ENCODE results near the gene PGAM5. TPM values are rescaled to one million over a fixed set of nuclear protein-coding genes. Genes with fewer than 3 reads are reported as not detected.

PGAM5 gene
- total and polyA plus RNA-seq, 9 of the 15 experiments (the other 6 are each of a cell fraction or from before 2014, with no cell fraction given), result 7.4 to 121 (median 69.5) TPM

- BruUV-seq (replicated peaks), result no TSS peak
- WGBS (ENCODE audit: insufficient coverage, low coverage, missing lambda C conversion rate), result 93% methylated on average over 6 of the region's 11 CpGs
- Histone ChIP-seq H3K9ac (ENCODE audit: insufficient read depth in 1 of 2, low read depth in 2 of 2, low read length in 2 of 2) (no peak overlapping the region), H3K36me3 (ENCODE audit: control insufficient read depth, insufficient read depth, low read length) (peaks cover 89% of the 10 kb centered on the region), H3K9me1 (ENCODE audit: control insufficient read depth, insufficient read depth, low read length) (no peaks in the 10 kb centered on the region), H2AFZ (ENCODE audit: low read depth, low read length) (no peak overlapping the region), H3K4me2 (ENCODE audit: insufficient read depth, low read length) (no peak overlapping the region), H3K27ac (ENCODE audit: extremely low read depth, low read depth, low read length) (no peak overlapping the region), H3K79me2 (ENCODE audit: control insufficient read depth, insufficient read depth, low read length) (peaks cover 14% of the 10 kb centered on the region; the same call in 2 of the 3 replicates), H3K27me3 (ENCODE audit: control insufficient read depth in 2 of 2, insufficient read depth in 2 of 2, low read length in 2 of 2) (no peaks in the 10 kb centered on the region), H3K4me1 (replicated peaks in 1 of 2; ENCODE audit: control insufficient read depth in 2 of 2, insufficient read depth in 2 of 2, low read length in 2 of 2) (no peaks in the 10 kb centered on the region), H3K9me3 (replicated peaks; ENCODE audit: control insufficient read depth, insufficient read depth, low read depth, low read length) (no peaks in the 10 kb centered on the region), H3K4me3 (no peak overlapping the region), H4K20me1 (replicated peaks; ENCODE audit: control insufficient read depth, insufficient read depth, low read length) (no peaks in the 10 kb centered on the region)
- DNase-seq (ENCODE audit: extremely low read depth in 1 of 4, low spot score in 3 of 4) (no peak), FAIRE-seq (no peak), ATAC-seq (no peak)
- POLR2A ChIA-PET, result interaction anchor here (0.6 to 2.0 kb wide), 4 partner anchors 10 to 22 kb away, joined by 3 to 7 read pairs (median 4); no protein-coding TSS in a partner anchor
- intact Hi-C loops (cut with micrococcal nuclease) (no loop called here), in situ Hi-C loops (cut with MboI) (no loop called here)
- CTCF ChIA-PET (ENCODE audit: low intra/inter-chr PET ratio), result no interaction called here
- TF ChIP-seq KAT8 (IDR thresholded peaks at IDR 0.05; ENCODE audit: low read depth) (no peak), MED1 (CRISPR knock-in tag; IDR thresholded peaks at IDR 0.05; ENCODE audit: borderline replicate concordance) (no peak), KLF6 (CRISPR knock-in tag; IDR thresholded peaks at IDR 0.05; ENCODE audit: borderline replicate concordance) (no peak), HNRNPH1 (optimal IDR thresholded peaks at IDR 0.05; ENCODE audit: low read depth, low read length) (no peak), YY1 (IDR thresholded peaks at IDR 0.05; ENCODE audit: borderline replicate concordance in 1 of 3, control insufficient read depth in 1 of 3, extremely low read depth in 1 of 3, insufficient read depth in 3 of 3, insufficient read length in 1 of 3, insufficient replicate concordance in 2 of 3, low read depth in 1 of 3, low read length in 2 of 3) (no peak), TCFL5 (CRISPR knock-in tag; conservative IDR thresholded peaks at IDR 0.05) (no peak), PATZ1 (CRISPR knock-in tag; IDR thresholded peaks at IDR 0.05; ENCODE audit: borderline replicate concordance) (no peak), NR4A1 (CRISPR knock-in tag; IDR thresholded peaks at IDR 0.05) (no peak), NR4A1 (tag; IDR thresholded peaks at IDR 0.05) (no peak), ETS2 (tag; IDR thresholded peaks at IDR 0.05; ENCODE audit: borderline replicate concordance, poor library complexity, severe bottlenecking) (no peak), DNMT1 (IDR thresholded peaks at IDR 0.05) (no peak), ILF3 (IDR thresholded peaks at IDR 0.05; ENCODE audit: borderline replicate concordance) (no peak), SMAD3 (CRISPR knock-in tag; conservative IDR thresholded peaks at IDR 0.05) (no peak)
Observed at GRCh38 chr12:132740652-132741051, 30.0 kb downstream of the PGAM5 start.
